Measurements from ENCODE around the gene METTL27. TPM values are rescaled to one million over a fixed set of nuclear protein-coding genes. Genes with fewer than 3 reads are reported as not detected.

METTL27 gene
- total RNA-seq, 2 experiments from 2014 or later, result 2.1 to 2.2 TPM

Other genes starting within 250 kb of the METTL27 start
- gene MLXIPL, start 218.0 kb downstream of the METTL27 start, total RNA-seq, result not detected
- gene VPS37D, start 174.7 kb downstream of the METTL27 start, total RNA-seq, result under 1 TPM; 0.35 to 0.39 TPM
- gene DNAJC30, start 159.1 kb downstream of the METTL27 start, total RNA-seq, result 1 to 10 TPM; 6.9 to 7.8 TPM
- 10 to 100 TPM; 71.4 to 95.5 TPM for gene BUD23, start 158.9 kb downstream of the METTL27 start, total RNA-seq
- 10 to 100 TPM; 16.6 to 16.8 TPM for gene STX1A, start 122.8 kb downstream of the METTL27 start, total RNA-seq
- gene ABHD11, start 103.7 kb downstream of the METTL27 start, total RNA-seq, result 10 to 100 TPM; 14.4 to 17.8 TPM
- not detected for gene CLDN3, start 72.2 kb downstream of the METTL27 start, total RNA-seq
- gene CLDN4, start 11.5 kb downstream of the METTL27 start, total RNA-seq, result under 1 TPM; 0.12 to 0.16 TPM
- not detected for gene TMEM270, start 18.6 kb upstream of the METTL27 start, total RNA-seq
- gene ELN, start 185.7 kb upstream of the METTL27 start, total RNA-seq, result not detected
- gene LIMK1, start 241.3 kb upstream of the METTL27 start, total RNA-seq, result 10 to 100 TPM; 12.5 to 14.8 TPM

Measured in activated CD4-positive, alpha-beta T cell treated with anti-CD3 and anti-CD28 coated beads for 36 hours (primary cell).